H9 (cell line): ENCODE measurements around the gene COQ10B. TPM values are rescaled to one million over a fixed set of nuclear protein-coding genes. Genes with fewer than 3 reads are reported as not detected.

Experiments
- DNase-seq: peaks from one replicate; pipeline ENCODE4 v3.0.0-alpha.2; 2017
- H2AFZ ChIP-seq: one replicate; pipeline ENCODE4 v1.6.1; 2013; ENCODE audit warnings: mild to moderate bottlenecking, low read length, control low read depth, moderate library complexity
- H2AK5ac ChIP-seq: 2 replicates; pipeline ENCODE4 v1.6.1; 2013; ENCODE audit warnings: low read length, control low read depth, mixed read lengths; ENCODE audit not compliant: insufficient read length
- H2BK120ac ChIP-seq: one replicate; pipeline ENCODE4 v1.6.1; 2013; ENCODE audit warnings: low read depth, mild to moderate bottlenecking, low read length, control low read depth, inconsistent platforms; ENCODE audit not compliant: poor library complexity, severe bottlenecking
- H2BK12ac ChIP-seq: 2 replicates; pipeline ENCODE4 v1.6.1; 2013; ENCODE audit warnings: low read length, control low read depth, mixed read lengths, low read depth; ENCODE audit not compliant: insufficient read length
- H2BK15ac ChIP-seq: 2 replicates; pipeline ENCODE4 v1.6.1; 2013; ENCODE audit warnings: low read depth, low read length, control low read depth
- H2BK20ac ChIP-seq: one replicate; pipeline ENCODE4 v1.6.1; 2013; ENCODE audit warnings: low read depth, mild to moderate bottlenecking, low read length, control low read depth, inconsistent platforms; ENCODE audit not compliant: poor library complexity, severe bottlenecking
- H2BK5ac ChIP-seq: 2 replicates; pipeline ENCODE4 v1.6.1; 2013; ENCODE audit warnings: low read length, control low read depth, mixed read lengths; ENCODE audit not compliant: insufficient read length
- H3K14ac ChIP-seq: 2 replicates; pipeline ENCODE4 v1.6.1; 2013; ENCODE audit warnings: low read length, control low read depth; ENCODE audit not compliant: insufficient read depth
- H3K18ac ChIP-seq: 2 replicates; pipeline ENCODE4 v1.6.1; 2013; ENCODE audit warnings: low read depth, mild to moderate bottlenecking, mixed read lengths, low read length, control low read depth; ENCODE audit not compliant: insufficient read length
- H3K23ac ChIP-seq: 2 replicates; pipeline ENCODE4 v1.6.1; 2013; ENCODE audit warnings: low read length, control low read depth, mixed read lengths, low read depth; ENCODE audit not compliant: insufficient read length
- H3K23me2 ChIP-seq: 2 replicates; pipeline ENCODE4 v1.6.1; 2013; ENCODE audit warnings: low read depth, mild to moderate bottlenecking, mixed read lengths, low read length, control low read depth; ENCODE audit not compliant: insufficient read length, poor library complexity, severe bottlenecking
- H3K27ac ChIP-seq: 2 replicates; pipeline ENCODE4 v1.5.1; 2013; ENCODE audit warnings: low read length, control low read depth, mixed read lengths, low read depth; ENCODE audit not compliant: insufficient read length
- H3K27me3 ChIP-seq: 2 replicates; pipeline ENCODE4 v1.6.1; 2013; ENCODE audit warnings: low read length, control low read depth, inconsistent platforms; ENCODE audit not compliant: insufficient read depth
- H3K4ac ChIP-seq: 2 replicates; pipeline ENCODE4 v1.6.1; 2013; ENCODE audit warnings: low read depth, mild to moderate bottlenecking, control low read depth, inconsistent platforms, low read length, moderate library complexity
- H3K4me1 ChIP-seq: 2 replicates; pipeline ENCODE4 v1.6.1; 2013; ENCODE audit warnings: low read length, control low read depth, inconsistent platforms; ENCODE audit not compliant: insufficient read depth
- H3K4me2 ChIP-seq: 2 replicates; pipeline ENCODE4 v1.6.1; 2013; ENCODE audit warnings: low read length, control low read depth, mixed read lengths; ENCODE audit not compliant: insufficient read length, insufficient read depth
- H3K56ac ChIP-seq: 2 replicates; pipeline ENCODE4 v1.6.1; 2013; ENCODE audit warnings: low read depth, mild to moderate bottlenecking, mixed read lengths, low read length, control low read depth; ENCODE audit not compliant: insufficient read length
- H3K79me1 ChIP-seq: 2 replicates; pipeline ENCODE4 v1.6.1; 2013; ENCODE audit warnings: low read depth, mild to moderate bottlenecking, moderate library complexity, low read length, control low read depth, inconsistent platforms; ENCODE audit not compliant: insufficient read depth, poor library complexity, severe bottlenecking
- H3K79me2 ChIP-seq: 2 replicates; pipeline ENCODE4 v1.6.1; 2013; ENCODE audit warnings: low read length, control low read depth, inconsistent platforms; ENCODE audit not compliant: insufficient read depth
- H3K9ac ChIP-seq: 2 replicates; pipeline ENCODE4 v1.6.1; 2013; ENCODE audit warnings: low read length, control low read depth, mixed read lengths; ENCODE audit not compliant: insufficient read length; ENCODE audit errors: extremely low read depth
- H3K9me3 ChIP-seq: one replicate; pipeline ENCODE4 v1.6.1; 2013; ENCODE audit warnings: low read depth, low read length, inconsistent platforms; ENCODE audit not compliant: control insufficient read depth
- H3T11ph ChIP-seq: one replicate; pipeline ENCODE4 v1.6.1; 2013; ENCODE audit warnings: mild to moderate bottlenecking, low read length, control low read depth, inconsistent platforms
- H4K20me1 ChIP-seq: one replicate; pipeline ENCODE4 v1.6.1; 2013; ENCODE audit not compliant: control insufficient read depth, insufficient read length, insufficient read depth
- H4K5ac ChIP-seq: 2 replicates; pipeline ENCODE4 v1.6.1; 2013; ENCODE audit warnings: low read depth, mild to moderate bottlenecking, mixed read lengths, low read length, control low read depth; ENCODE audit not compliant: insufficient read length
- H4K8ac ChIP-seq: replicated peaks from 2 replicates; pipeline ENCODE4 v1.6.1; 2013; ENCODE audit warnings: low read length, control low read depth, mixed read lengths, low read depth; ENCODE audit not compliant: insufficient read length
- H4K91ac ChIP-seq: 2 replicates; pipeline ENCODE4 v1.6.1; 2013; ENCODE audit warnings: low read depth, mild to moderate bottlenecking, moderate library complexity, mixed read lengths, low read length, control low read depth; ENCODE audit not compliant: insufficient read length
- H3K27ac Mint-ChIP-seq, 3 experiments: 2 replicates in 2 of 3; 3 replicates in 1 of 3; pipeline ENCODE4 v1.8.0; 2020 to 2021; ENCODE audit warnings: mixed read lengths in 3 of 3, mild to moderate bottlenecking in 1 of 3, moderate library complexity in 1 of 3
- H3K27me3 Mint-ChIP-seq: 2 replicates; pipeline ENCODE4 v1.8.0; 2021; ENCODE audit warnings: low read depth, mild to moderate bottlenecking, moderate library complexity, mixed read lengths
- H3K36me3 Mint-ChIP-seq, 3 experiments: 2 replicates in 2 of 3; 3 replicates in 1 of 3; pipeline ENCODE4 v1.8.0; 2020 to 2021; ENCODE audit warnings: low read depth in 3 of 3, mixed read lengths in 3 of 3; ENCODE audit not compliant: insufficient read depth in 1 of 3
- H3K4me1 Mint-ChIP-seq, 2 experiments: 2 replicates each; pipeline ENCODE4 v1.8.0; 2020; ENCODE audit warnings: mixed read lengths in 2 of 2
- H3K4me3 Mint-ChIP-seq, 2 experiments: 2 replicates in 1 of 2; 3 replicates in 1 of 2; pipeline ENCODE4 v1.8.0; 2020 to 2021; ENCODE audit warnings: mild to moderate bottlenecking in 2 of 2, mixed read lengths in 2 of 2, moderate library complexity in 1 of 2
- H3K9me3 Mint-ChIP-seq, 2 experiments: 2 replicates in 1 of 2; 3 replicates in 1 of 2; pipeline ENCODE4 v1.8.0; 2020; ENCODE audit warnings: mild to moderate bottlenecking in 2 of 2, mixed read lengths in 2 of 2, moderate library complexity in 1 of 2
- whole genome bisulfite sequencing: extraction: QIAGEN DNeasy Blood & Tissue Kit; methylation state at CpG from one replicate; pipeline ENCODE4 v1.1.7; 2013; ENCODE audit warnings: missing lambda C conversion rate, low lambda C conversion rate, mixed read lengths; ENCODE audit not compliant: insufficient read length; ENCODE audit errors: extremely low coverage; 5-methylcytosine and 5-hydroxymethylcytosine counted together
- long read RNA-seq: library from polyadenylated mRNA; unstranded; transcript quantifications from one replicate; pipeline ENCODE4 v2.0.0, GENCODE V29; 2020
- total RNA-seq: library from RNA; stranded (reverse); gene quantifications from 2 replicates; pipeline ENCODE4 v1.2.1, GENCODE V29; 2021
- TF ChIP-seq, protein P1 (sequence below): fragments of 200-600 bp; sonication (generic); conservative IDR thresholded peaks from 3 replicates; pipeline ENCODE4 v1.8.0; 2021; ENCODE audit warnings: antibody characterized with exemption, mild to moderate bottlenecking

COQ10B gene
- total RNA-seq: 16.2 and 18.3 TPM in 2 replicates
- long read RNA-seq, transcript COQ10B-201 (5 exons, 2,239 nt): major isoform, 226 of 236 reads
- long read RNA-seq, partial matches to known transcripts: 4 of 236 reads
- long read RNA-seq, other reads (novel, unspliced or antisense): 3 of 236 reads

DNA sequence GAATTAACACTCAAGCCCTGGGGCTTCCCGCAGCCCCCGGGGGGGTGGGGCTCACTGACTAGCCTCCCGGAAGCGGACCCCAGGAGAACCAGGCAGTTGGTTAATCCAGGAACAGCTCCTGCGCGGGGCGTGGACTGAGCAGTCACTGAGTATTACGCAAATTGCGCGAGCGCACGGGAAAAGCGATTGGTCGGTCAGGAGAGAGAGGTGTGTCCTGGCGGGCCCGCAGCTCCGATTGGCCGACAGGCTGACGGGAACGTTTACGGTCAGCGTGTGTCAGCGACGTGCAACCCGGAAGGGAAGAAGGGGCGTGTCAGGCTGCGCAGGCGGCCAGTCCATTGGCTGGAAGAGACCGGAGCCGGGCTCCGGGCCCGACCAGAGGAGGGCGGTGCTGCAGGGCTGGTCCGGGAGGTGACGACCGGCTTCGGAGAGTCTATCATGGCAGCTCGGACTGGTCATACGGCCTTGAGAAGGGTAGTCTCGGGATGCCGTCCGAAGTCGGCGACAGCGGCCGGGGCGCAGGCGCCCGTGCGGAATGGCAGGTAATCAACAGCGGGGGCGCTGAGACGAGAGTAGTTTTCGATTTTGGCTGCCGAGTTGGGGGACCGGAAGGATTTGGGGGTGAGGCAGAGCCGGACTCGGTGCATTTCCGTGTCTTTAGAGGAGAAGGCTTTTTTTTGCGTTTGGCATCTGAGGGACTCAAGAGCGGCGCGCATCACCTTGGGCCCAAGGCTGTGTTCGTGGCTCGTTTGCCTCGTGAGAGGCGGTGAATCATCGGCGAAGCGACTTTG, at the start of gene COQ10B:
Gene COQ10B (plus strand): TSS at position 430 of the 791 bp plus-strand sequence. CDS start 9 bp downstream, at position 439.
- no peak within 1 kb of the TSS for H3K23ac ChIP-seq
- no peaks in the 10 kb centered on the region for H3K4me1 ChIP-seq
- TF ChIP-seq, protein P1, sequence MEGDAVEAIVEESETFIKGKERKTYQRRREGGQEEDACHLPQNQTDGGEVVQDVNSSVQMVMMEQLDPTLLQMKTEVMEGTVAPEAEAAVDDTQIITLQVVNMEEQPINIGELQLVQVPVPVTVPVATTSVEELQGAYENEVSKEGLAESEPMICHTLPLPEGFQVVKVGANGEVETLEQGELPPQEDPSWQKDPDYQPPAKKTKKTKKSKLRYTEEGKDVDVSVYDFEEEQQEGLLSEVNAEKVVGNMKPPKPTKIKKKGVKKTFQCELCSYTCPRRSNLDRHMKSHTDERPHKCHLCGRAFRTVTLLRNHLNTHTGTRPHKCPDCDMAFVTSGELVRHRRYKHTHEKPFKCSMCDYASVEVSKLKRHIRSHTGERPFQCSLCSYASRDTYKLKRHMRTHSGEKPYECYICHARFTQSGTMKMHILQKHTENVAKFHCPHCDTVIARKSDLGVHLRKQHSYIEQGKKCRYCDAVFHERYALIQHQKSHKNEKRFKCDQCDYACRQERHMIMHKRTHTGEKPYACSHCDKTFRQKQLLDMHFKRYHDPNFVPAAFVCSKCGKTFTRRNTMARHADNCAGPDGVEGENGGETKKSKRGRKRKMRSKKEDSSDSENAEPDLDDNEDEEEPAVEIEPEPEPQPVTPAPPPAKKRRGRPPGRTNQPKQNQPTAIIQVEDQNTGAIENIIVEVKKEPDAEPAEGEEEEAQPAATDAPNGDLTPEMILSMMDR: peak; percentile 18; the same call in 1 of the 3 replicates
- H4K91ac ChIP-seq: no peak within 1 kb of the TSS
- no peak within 1 kb of the TSS for H3K56ac ChIP-seq
- H2AK5ac ChIP-seq: no peak within 1 kb of the TSS
- H2BK120ac ChIP-seq: no peak within 1 kb of the TSS
- Mint-ChIP-seq H3K27ac (peak within 1 kb of the TSS; percentile 99 to 100 (median 99)), H3K4me3 (peak within 1 kb of the TSS; percentile 96 to 100), H3K9me3 (peaks cover 0 to 3% of the 10 kb centered on the region in 2 experiments; a peak in 2 of 5 replicates), H3K27me3 (no peaks in the 10 kb centered on the region), H3K36me3 (peaks cover 0 to 2% (median 0%) of the 10 kb centered on the region in 3 experiments; a peak in 2 of 7 replicates), H3K4me1 (peaks cover 12 to 16% of the 10 kb centered on the region in 2 experiments)
- peak within 1 kb of the TSS; percentile 81 for H3K4me2 ChIP-seq
- no peak within 1 kb of the TSS for H2AFZ ChIP-seq
- WGBS: no CpG with 5 or more reads among the region's 70 CpGs
- peak within 1 kb of the TSS; percentile 81 for H3K18ac ChIP-seq
- H3K9me3 ChIP-seq: no peaks in the 10 kb centered on the region
- H3K27me3 ChIP-seq: no peaks in the 10 kb centered on the region
- H2BK20ac ChIP-seq: no peak within 1 kb of the TSS
- no peak within 1 kb of the TSS for H2BK15ac ChIP-seq
- no peak within 1 kb of the TSS for H3T11ph ChIP-seq
- peak within 1 kb of the TSS; percentile 23 for H2BK5ac ChIP-seq
- H3K9ac ChIP-seq: peak within 1 kb of the TSS; percentile 87
- peak within 1 kb of the TSS; percentile 77 for H3K14ac ChIP-seq
- H3K4ac ChIP-seq: no peak within 1 kb of the TSS
- no peak within 1 kb of the TSS for H2BK12ac ChIP-seq
- H4K20me1 ChIP-seq: no peaks in the 10 kb centered on the region
- H4K8ac ChIP-seq: no peak within 1 kb of the TSS
- peaks cover 19% of the 10 kb centered on the region; the same call in 1 of the 2 replicates for H3K79me2 ChIP-seq
- peak within 1 kb of the TSS; percentile 85 for H3K27ac ChIP-seq
- no peak within 1 kb of the TSS for H4K5ac ChIP-seq
- peak; percentile 100 for DNase-seq
- H3K23me2 ChIP-seq: no peaks in the 10 kb centered on the region
- H3K79me1 ChIP-seq: no peaks in the 10 kb centered on the region
